Mucosa of descending colon (tissue), 3 donors: ENCODE data around the gene TSPAN8. TPM values are rescaled to one million over a fixed set of nuclear protein-coding genes. Genes with fewer than 3 reads are reported as not detected.

Experiments used
- ATAC-seq: fragments of 200-7000 bp; cut with Tn5 transposase; one replicate; pipeline ENCODE4 v1.9.1; 2020; ENCODE audit warnings: mild to moderate bottlenecking, moderate library complexity
- DNase-seq, 3 donors: peaks; one replicate each; pipeline ENCODE4 v3.0.0-alpha.2; 2020
- H3K36me3 ChIP-seq: fragments of 200-600 bp; one replicate; pipeline ENCODE4 v1.8.0; 2021; ENCODE audit warnings: low read depth, mild to moderate bottlenecking
- H3K4me1 ChIP-seq: fragments of 200-600 bp; one replicate; pipeline ENCODE4 v1.8.0; 2021; ENCODE audit warnings: low read depth, mild to moderate bottlenecking
- H3K4me3 ChIP-seq: fragments of 200-600 bp; one replicate; pipeline ENCODE4 v1.8.0; 2021; ENCODE audit warnings: mild to moderate bottlenecking
- H3K9me3 ChIP-seq: fragments of 200-600 bp; one replicate; pipeline ENCODE4 v1.8.0; 2021; ENCODE audit warnings: mild to moderate bottlenecking
- CTCF ChIP-seq: fragments of 200-600 bp; IDR thresholded peaks from one replicate; pipeline ENCODE4 v1.8.0; 2022; ENCODE audit warnings: antibody characterized with exemption, mild to moderate bottlenecking
- intact Hi-C, 2 donors: fragments of 100-400 bp; cut with DNase I in 1 of 2; cut with micrococcal nuclease in 1 of 2; formaldehyde crosslinking; loops; one replicate each; pipeline versions ENCODE4 v1.11.0 to v1.11.1; 2022; cut with DNase I, micrococcal nuclease
- long read RNA-seq, 2 donors: library from polyadenylated mRNA; unstranded; transcript quantifications; one replicate each; pipeline ENCODE4 v2.0.0, GENCODE V29; 2019 to 2021
- total RNA-seq, 3 donors: library from RNA; stranded (reverse); fragmentation: NEBNext Ultra II Directional in 2 of 3; extraction: Animal tissue kit (Norgen Biotek cat#: 25700) in 2 of 3; gene quantifications; one replicate each; pipeline versions ENCODE4 v1.2.1 to v1.2.4, GENCODE V29; 2021 to 2023
- donor health status: DM: no; HTN: no; CAD: no; lungs with moderate emphysema.
- donor health status: DM: no; HTN: no; CAD: no.
- donor health status: DM: no; HTN: yes; CAD: no.

Gene TSPAN8
- 1,000 to 10,000 TPM in 2 of 3 donors, 100 to 1,000 TPM in 1; 685 to 1,687 (median 1,460) TPM for total RNA-seq
- long read RNA-seq, donor 1, transcript TSPAN8-201 (9 exons, 1,227 nt), result minor isoform, 20 of 567 reads
- long read RNA-seq, donor 1, transcript TSPAN8-203 (8 exons, 1,168 nt), result major isoform, 534 of 567 reads
- long read RNA-seq, donor 1, partial matches to known transcripts, result 6 of 567 reads
- long read RNA-seq, donor 1, other reads (novel, unspliced or antisense), result 7 of 567 reads
- long read RNA-seq, donor 2, transcript TSPAN8-203 (8 exons, 1,168 nt), result major isoform, 2,427 of 2,585 reads
- long read RNA-seq, donor 2, transcript TSPAN8-201 (9 exons, 1,227 nt), result minor isoform, 73 of 2,585 reads
- long read RNA-seq, donor 2, partial matches to known transcripts, result 21 of 2,585 reads
- long read RNA-seq, donor 2, other reads (novel, unspliced or antisense), result 64 of 2,585 reads

- intact Hi-C loops, result loop anchor here in 1 of 2 donors (5.0 kb wide), 1 partner anchor 60 kb away; no protein-coding TSS in a partner anchor
- no peak for TF ChIP-seq CTCF
- ATAC-seq (peak; percentile 73), DNase-seq (peak in 2 of 3 donors; percentile 26 to 93)
- H3K4me3 ChIP-seq, result peak within 1 kb of the TSS; percentile 23
- H3K4me1 ChIP-seq, result peaks cover 30% of the 10 kb centered on the region
- H3K36me3 ChIP-seq, result no peaks in the 10 kb centered on the region
- H3K9me3 ChIP-seq, result no peaks in the 10 kb centered on the region
These were observed at the start of gene TSPAN8 for GRCh38 chr12:71157601-71158233. TSS of gene TSPAN8 (minus strand) at chr12:71157999. CDS start at chr12:71157678, 321 bp downstream.

GRCh38 chr12:71201136-71201679 lies 43.4 kb upstream of the TSPAN8 start:
- H3K4me3 ChIP-seq, result no peak overlapping the region
- ATAC-seq (no peak), DNase-seq (no peak)
- H3K36me3 ChIP-seq, result no peaks in the 10 kb centered on the region
- no peaks in the 10 kb centered on the region for H3K9me3 ChIP-seq
- H3K4me1 ChIP-seq, result no peaks in the 10 kb centered on the region
- TF ChIP-seq CTCF, result no peak
- intact Hi-C loops, result no loop called here

GRCh38 chr12:71200706-71201105 lies 42.9 kb upstream of the TSPAN8 start:
- Histone ChIP-seq H3K36me3 (no peaks in the 10 kb centered on the region), H3K9me3 (no peaks in the 10 kb centered on the region), H3K4me3 (no peak overlapping the region), H3K4me1 (no peaks in the 10 kb centered on the region)
- no peak for TF ChIP-seq CTCF
- ATAC-seq (no peak), DNase-seq (no peak)
- intact Hi-C loops, result no loop called here

GRCh38 chr12:71197460-71197859 lies 39.7 kb upstream of the TSPAN8 start:
- no peak for TF ChIP-seq CTCF
- Histone ChIP-seq H3K4me1 (peaks cover 3% of the 10 kb centered on the region), H3K4me3 (no peak overlapping the region), H3K36me3 (no peaks in the 10 kb centered on the region), H3K9me3 (no peaks in the 10 kb centered on the region)
- intact Hi-C loops, result no loop called here
- no peak for DNase-seq
- no peak for ATAC-seq

- Histone ChIP-seq H3K4me3 (no peak overlapping the region), H3K9me3 (no peaks in the 10 kb centered on the region), H3K4me1 (peaks cover 3% of the 10 kb centered on the region), H3K36me3 (no peaks in the 10 kb centered on the region)
- DNase-seq, result peak in 1 of 3 donors; percentile 40
- no peak for TF ChIP-seq CTCF
- intact Hi-C loops, result no loop called here
- peak; percentile 86 for ATAC-seq
These were observed 37.6 kb upstream of the TSPAN8 start for GRCh38 chr12:71195338-71195896.
